ENCODE measurements around the gene PRPF19. TPM values are rescaled to one million over a fixed set of nuclear protein-coding genes. Genes with fewer than 3 reads are reported as not detected.

PRPF19 gene
- total RNA-seq, 1 experiment from 2014 or later, result 116 TPM

DNA sequence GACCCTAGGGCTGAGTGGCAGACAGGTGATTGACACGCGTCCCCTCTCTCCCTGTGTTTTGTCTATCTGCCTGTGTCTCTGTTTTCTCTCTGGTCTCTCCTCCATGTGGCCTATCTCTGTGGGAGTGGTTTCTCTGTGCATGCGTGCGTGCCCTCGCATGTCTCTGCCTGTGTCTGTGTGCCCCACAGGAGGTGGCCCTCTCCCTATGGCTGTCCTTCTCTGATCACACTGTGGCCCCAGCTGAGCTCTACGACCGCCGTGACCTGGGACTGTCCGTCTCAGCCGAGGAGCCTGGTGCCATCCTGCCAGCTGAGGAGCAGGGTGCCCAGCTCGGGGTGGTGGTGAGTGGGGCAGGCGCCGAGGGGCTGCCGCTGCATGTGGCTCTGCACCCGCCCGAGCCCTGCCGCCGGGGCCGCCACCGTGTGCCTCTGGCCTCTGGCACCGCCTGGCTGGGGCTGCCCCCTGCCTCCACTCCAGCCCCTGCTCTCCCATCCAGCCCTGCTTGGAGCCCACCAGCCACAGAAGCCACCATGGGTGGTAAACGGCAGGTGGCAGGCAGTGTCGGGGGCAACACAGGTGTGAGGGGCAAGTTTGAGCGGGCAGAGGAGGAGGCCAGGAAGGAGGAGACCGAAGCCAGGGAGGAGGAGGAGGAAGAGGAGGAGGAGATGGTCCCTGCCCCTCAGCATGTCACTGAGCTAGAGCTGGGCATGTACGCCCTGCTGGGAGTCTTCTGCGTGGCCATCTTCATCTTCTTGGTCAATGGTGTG lies 29.5 kb upstream of the PRPF19 start:
- ATAC-seq, result no peak
- no peaks in the 10 kb centered on the region for H3K9me3 Mint-ChIP-seq
- no peak overlapping the region for H3K4me3 Mint-ChIP-seq

More for the DNA sequence above, 29.5 kb upstream of the PRPF19 start:
- no peak for DNase-seq (ENCODE audit: low spot score)
- Mint-ChIP-seq H3K27me3 (ENCODE audit: low read depth) (no peaks in the 10 kb centered on the region), H3K4me1 (no peaks in the 10 kb centered on the region), H3K27ac (peak overlapping the region; percentile 65), H3K36me3 (peaks cover 9% of the 10 kb centered on the region)
- TF ChIP-seq CREB1 (CRISPR knock-in tag; IDR thresholded peaks at IDR 0.05) (no peak), MAX (CRISPR knock-in tag; IDR thresholded peaks at IDR 0.05) (no peak), NFYB (CRISPR knock-in tag; conservative IDR thresholded peaks at IDR 0.05; ENCODE audit: low read depth) (no peak), CREM (CRISPR knock-in tag; IDR thresholded peaks at IDR 0.05) (no peak), FOXJ3 (CRISPR knock-in tag; IDR thresholded peaks at IDR 0.05; ENCODE audit: borderline replicate concordance) (no peak), ZNF423 (CRISPR knock-in tag; IDR thresholded peaks at IDR 0.05) (no peak), FOXK1 (CRISPR knock-in tag; IDR thresholded peaks at IDR 0.05) (no peak), ZNF121 (CRISPR knock-in tag; IDR thresholded peaks at IDR 0.05) (no peak), HMGXB4 (CRISPR knock-in tag; IDR thresholded peaks at IDR 0.05) (no peak)
- TF ChIP-seq, protein P1, sequence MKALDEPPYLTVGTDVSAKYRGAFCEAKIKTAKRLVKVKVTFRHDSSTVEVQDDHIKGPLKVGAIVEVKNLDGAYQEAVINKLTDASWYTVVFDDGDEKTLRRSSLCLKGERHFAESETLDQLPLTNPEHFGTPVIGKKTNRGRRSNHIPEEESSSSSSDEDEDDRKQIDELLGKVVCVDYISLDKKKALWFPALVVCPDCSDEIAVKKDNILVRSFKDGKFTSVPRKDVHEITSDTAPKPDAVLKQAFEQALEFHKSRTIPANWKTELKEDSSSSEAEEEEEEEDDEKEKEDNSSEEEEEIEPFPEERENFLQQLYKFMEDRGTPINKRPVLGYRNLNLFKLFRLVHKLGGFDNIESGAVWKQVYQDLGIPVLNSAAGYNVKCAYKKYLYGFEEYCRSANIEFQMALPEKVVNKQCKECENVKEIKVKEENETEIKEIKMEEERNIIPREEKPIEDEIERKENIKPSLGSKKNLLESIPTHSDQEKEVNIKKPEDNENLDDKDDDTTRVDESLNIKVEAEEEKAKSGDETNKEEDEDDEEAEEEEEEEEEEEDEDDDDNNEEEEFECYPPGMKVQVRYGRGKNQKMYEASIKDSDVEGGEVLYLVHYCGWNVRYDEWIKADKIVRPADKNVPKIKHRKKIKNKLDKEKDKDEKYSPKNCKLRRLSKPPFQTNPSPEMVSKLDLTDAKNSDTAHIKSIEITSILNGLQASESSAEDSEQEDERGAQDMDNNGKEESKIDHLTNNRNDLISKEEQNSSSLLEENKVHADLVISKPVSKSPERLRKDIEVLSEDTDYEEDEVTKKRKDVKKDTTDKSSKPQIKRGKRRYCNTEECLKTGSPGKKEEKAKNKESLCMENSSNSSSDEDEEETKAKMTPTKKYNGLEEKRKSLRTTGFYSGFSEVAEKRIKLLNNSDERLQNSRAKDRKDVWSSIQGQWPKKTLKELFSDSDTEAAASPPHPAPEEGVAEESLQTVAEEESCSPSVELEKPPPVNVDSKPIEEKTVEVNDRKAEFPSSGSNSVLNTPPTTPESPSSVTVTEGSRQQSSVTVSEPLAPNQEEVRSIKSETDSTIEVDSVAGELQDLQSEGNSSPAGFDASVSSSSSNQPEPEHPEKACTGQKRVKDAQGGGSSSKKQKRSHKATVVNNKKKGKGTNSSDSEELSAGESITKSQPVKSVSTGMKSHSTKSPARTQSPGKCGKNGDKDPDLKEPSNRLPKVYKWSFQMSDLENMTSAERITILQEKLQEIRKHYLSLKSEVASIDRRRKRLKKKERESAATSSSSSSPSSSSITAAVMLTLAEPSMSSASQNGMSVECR (CRISPR knock-in tag; IDR thresholded peaks at IDR 0.05; ENCODE audit: borderline replicate concordance), result no peak
- TF ChIP-seq, protein P2, sequence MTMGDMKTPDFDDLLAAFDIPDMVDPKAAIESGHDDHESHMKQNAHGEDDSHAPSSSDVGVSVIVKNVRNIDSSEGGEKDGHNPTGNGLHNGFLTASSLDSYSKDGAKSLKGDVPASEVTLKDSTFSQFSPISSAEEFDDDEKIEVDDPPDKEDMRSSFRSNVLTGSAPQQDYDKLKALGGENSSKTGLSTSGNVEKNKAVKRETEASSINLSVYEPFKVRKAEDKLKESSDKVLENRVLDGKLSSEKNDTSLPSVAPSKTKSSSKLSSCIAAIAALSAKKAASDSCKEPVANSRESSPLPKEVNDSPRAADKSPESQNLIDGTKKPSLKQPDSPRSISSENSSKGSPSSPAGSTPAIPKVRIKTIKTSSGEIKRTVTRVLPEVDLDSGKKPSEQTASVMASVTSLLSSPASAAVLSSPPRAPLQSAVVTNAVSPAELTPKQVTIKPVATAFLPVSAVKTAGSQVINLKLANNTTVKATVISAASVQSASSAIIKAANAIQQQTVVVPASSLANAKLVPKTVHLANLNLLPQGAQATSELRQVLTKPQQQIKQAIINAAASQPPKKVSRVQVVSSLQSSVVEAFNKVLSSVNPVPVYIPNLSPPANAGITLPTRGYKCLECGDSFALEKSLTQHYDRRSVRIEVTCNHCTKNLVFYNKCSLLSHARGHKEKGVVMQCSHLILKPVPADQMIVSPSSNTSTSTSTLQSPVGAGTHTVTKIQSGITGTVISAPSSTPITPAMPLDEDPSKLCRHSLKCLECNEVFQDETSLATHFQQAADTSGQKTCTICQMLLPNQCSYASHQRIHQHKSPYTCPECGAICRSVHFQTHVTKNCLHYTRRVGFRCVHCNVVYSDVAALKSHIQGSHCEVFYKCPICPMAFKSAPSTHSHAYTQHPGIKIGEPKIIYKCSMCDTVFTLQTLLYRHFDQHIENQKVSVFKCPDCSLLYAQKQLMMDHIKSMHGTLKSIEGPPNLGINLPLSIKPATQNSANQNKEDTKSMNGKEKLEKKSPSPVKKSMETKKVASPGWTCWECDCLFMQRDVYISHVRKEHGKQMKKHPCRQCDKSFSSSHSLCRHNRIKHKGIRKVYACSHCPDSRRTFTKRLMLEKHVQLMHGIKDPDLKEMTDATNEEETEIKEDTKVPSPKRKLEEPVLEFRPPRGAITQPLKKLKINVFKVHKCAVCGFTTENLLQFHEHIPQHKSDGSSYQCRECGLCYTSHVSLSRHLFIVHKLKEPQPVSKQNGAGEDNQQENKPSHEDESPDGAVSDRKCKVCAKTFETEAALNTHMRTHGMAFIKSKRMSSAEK (CRISPR knock-in tag; IDR thresholded peaks at IDR 0.05; ENCODE audit: borderline replicate concordance), result no peak
- TF ChIP-seq, protein P3, sequence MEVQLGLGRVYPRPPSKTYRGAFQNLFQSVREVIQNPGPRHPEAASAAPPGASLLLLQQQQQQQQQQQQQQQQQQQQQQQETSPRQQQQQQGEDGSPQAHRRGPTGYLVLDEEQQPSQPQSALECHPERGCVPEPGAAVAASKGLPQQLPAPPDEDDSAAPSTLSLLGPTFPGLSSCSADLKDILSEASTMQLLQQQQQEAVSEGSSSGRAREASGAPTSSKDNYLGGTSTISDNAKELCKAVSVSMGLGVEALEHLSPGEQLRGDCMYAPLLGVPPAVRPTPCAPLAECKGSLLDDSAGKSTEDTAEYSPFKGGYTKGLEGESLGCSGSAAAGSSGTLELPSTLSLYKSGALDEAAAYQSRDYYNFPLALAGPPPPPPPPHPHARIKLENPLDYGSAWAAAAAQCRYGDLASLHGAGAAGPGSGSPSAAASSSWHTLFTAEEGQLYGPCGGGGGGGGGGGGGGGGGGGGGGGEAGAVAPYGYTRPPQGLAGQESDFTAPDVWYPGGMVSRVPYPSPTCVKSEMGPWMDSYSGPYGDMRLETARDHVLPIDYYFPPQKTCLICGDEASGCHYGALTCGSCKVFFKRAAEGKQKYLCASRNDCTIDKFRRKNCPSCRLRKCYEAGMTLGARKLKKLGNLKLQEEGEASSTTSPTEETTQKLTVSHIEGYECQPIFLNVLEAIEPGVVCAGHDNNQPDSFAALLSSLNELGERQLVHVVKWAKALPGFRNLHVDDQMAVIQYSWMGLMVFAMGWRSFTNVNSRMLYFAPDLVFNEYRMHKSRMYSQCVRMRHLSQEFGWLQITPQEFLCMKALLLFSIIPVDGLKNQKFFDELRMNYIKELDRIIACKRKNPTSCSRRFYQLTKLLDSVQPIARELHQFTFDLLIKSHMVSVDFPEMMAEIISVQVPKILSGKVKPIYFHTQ (CRISPR knock-in tag; IDR thresholded peaks at IDR 0.05), result no peak
- POLR2A ChIA-PET, result no interaction called here
- CTCF ChIA-PET, result interaction anchor here (1.0 kb wide), 1 partner anchor 36 kb away, joined by 3 read pairs; no protein-coding TSS in a partner anchor
